Gastrocnemius medialis (tissue), 4 donors: ENCODE results near the gene CXCL14.

Experiments
- POLR2A ChIP-seq, 2 donors: fragments of 450-650 bp; IDR thresholded peaks; one replicate each; pipeline ENCODE4 v1.6.1; 2017; ENCODE audit warnings: antibody characterized with exemption in 2 of 2, mild to moderate bottlenecking in 2 of 2, moderate library complexity in 2 of 2
- TF ChIP-seq, protein P1 (sequence below), 5 experiments: fragments of 450-650 bp in 3 of 5; fragments of 200-600 bp in 2 of 5; sonication (generic) in 2 of 5; IDR thresholded peaks in 4 of 5; conservative IDR thresholded peaks in 1 of 5; 1 replicate in 4 of 5; 2 replicates in 1 of 5; pipeline ENCODE4 v1.5.1; 2016 to 2019; ENCODE audit warnings: antibody characterized with exemption in 5 of 5, mild to moderate bottlenecking in 3 of 5, moderate library complexity in 3 of 5

DNA sequence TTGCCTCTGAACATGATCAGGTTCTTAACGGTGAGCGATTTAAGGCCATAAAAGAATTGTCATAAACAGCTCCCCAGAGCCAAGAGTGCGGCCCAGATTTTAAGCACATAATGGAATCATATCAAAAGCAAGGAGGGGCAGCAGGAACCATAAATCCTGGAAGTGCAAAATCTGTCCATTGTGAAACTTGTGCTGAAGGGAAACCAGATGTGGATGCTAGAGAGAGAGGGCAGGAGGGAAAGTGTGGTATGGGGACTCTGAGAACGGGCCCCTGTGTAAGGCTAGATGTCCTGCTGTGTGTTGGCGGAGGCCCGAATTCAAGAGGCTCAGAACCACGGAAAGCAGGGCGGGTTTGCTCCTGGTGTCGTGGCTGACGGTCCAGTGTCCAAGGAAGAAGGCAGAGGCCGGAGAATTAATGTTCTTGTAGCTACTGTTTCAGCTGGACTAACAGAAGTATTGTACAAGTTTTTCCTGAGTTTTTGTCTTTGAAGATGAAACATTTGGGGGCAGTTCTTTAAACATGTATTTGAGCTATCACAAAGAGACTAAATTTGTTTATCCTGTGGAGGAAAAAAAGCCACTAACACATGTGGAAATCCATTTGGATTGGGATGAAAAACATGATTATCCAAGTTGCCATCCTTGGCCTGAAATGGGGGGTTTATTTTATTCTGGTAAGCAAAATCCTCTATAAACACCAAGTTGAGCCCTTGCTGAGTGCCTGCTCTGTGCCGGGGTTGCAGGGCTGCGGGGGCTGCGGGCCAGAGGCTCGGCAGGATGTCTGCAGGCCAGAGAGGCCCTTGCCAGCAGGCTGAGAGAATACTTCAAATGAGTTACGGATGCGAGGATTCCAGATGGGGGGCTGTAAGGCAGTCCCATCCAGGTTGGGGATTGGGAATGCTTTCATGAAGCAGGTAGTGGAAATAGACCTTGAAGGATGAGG lies 9.2 kb upstream of the CXCL14 start:
- TF ChIP-seq, protein P1, sequence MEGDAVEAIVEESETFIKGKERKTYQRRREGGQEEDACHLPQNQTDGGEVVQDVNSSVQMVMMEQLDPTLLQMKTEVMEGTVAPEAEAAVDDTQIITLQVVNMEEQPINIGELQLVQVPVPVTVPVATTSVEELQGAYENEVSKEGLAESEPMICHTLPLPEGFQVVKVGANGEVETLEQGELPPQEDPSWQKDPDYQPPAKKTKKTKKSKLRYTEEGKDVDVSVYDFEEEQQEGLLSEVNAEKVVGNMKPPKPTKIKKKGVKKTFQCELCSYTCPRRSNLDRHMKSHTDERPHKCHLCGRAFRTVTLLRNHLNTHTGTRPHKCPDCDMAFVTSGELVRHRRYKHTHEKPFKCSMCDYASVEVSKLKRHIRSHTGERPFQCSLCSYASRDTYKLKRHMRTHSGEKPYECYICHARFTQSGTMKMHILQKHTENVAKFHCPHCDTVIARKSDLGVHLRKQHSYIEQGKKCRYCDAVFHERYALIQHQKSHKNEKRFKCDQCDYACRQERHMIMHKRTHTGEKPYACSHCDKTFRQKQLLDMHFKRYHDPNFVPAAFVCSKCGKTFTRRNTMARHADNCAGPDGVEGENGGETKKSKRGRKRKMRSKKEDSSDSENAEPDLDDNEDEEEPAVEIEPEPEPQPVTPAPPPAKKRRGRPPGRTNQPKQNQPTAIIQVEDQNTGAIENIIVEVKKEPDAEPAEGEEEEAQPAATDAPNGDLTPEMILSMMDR (IDR thresholded peaks at IDR 0.05 in 4 of 5, conservative IDR thresholded peaks at IDR 0.05 in 1 of 5): no peak
- TF ChIP-seq POLR2A (IDR thresholded peaks at IDR 0.05): no peak
